ENCODE data around the gene GYS1.
"Not testable (repeated sequence)": the region's sequence is repeated elsewhere in the genome, so short reads cannot be mapped to it uniquely, and the experiment has no call there.

The GYS1 gene

DNA sequence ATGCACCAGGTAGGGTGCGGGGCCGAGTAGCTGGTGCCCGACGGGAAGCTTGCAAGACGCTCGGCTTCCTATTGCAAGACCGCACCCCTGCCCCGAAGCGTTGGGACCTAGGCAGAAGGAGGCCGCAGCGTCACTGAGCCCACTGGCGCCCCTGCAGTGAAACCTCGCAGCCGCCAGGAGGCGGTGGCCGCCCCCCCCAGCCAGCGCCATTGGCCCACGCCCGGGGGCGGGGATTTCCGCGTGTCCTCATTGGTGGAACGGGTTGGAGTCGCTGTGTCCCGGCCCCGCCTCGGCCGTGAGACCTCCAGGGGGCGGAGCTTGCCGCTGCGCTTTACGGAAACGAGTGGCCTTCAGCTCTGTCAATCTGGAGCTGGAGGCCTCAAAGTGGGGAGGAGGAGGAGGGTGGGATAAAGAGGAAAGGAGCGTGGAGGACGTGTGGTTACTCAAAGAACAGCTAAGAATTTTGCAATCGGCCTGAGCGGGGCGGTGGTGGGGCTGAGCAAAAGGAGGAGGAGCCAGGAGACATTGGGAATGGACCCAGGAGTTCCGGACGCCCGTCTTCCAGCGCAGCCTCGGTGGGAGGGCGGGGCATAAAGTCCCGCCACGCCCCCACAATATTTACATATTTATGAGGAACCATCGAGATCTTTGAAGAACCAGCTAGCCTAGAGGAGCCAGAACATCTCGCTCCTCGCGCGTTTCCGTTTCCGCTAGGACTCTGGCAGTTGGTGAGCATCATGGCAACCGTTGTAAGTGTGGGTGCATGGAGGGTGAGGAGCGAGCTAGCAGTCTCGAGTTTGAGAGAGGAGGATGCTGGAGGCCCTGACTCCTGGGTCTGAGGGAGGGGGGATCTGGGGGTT is at the start of gene GYS1, which contains the start of gene RUVBL2:
Gene GYS1, minus strand, starts transcription at position 135 of the 860 bp plus-strand sequence. CDS start 197 bp downstream, outside the sequence.
Gene RUVBL2, plus strand, starts transcription at position 713 of the 860 bp plus-strand sequence. Its CDS starts 25 bp downstream, at position 738.
- peak; percentile 99 for DNase-seq

DNA sequence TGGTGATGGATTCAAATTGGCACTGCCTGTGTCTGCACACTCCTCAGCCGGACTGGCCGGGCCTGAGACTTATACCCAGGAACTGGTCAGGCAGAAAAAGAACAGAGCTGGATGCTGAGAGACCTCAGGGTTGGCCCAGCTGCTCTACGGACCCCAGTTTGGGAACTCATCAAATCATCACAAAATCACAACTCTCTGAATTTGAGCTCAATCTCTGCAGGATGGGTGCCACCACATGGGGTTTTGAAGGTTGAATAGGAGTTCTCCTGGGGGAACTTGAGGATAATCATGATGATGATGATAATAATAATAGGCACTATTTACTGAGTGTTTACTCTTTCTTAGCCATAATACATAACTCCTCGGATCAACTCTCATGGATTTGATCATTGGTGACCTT is 49.6 kb upstream of the GYS1 start:
- not testable (repeated sequence) for DNase-seq

- DNase-seq = no peak
Measured at GRCh38 chr19:49042177-49042576, 49.1 kb upstream of the GYS1 start.

GRCh38 chr19:49039736-49040135 is 46.6 kb upstream of the GYS1 start:
- DNase-seq = not testable (repeated sequence)

DNA sequence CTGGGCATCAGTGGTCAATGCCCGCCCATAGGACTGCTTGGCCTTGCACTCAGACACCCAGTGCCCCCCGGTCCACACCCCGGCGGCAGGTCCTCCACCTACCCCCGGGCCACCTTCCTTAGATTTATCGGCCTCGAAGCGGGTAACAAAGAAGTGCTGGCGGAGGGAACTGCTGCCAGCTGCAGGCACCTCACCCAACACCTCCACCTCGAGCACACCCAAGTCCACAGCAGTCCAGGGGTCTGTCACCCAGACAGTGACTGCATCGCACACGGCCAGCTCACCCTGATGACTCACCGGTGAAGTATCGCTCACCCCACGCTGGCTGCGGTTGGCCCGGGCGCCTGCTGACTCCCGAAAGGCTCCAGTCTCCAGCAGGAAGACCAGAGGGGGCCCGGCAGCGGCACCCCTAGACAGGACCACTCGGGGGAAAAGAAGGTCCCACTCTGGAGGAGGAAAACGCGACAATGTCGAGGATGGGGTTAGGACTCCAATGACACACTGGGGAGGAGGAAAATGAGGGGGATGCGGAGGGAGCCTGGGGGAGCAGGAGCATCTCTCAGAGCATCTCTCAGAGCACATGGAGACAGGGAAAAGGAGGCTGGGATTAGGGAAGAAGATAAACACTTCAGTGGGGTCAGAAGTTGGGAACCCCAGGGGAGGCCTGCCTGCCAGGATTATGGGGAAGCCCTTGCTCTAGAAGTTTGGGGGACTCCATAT is 45.6 kb upstream of the GYS1 start:
- not testable (repeated sequence) for DNase-seq

DNA sequence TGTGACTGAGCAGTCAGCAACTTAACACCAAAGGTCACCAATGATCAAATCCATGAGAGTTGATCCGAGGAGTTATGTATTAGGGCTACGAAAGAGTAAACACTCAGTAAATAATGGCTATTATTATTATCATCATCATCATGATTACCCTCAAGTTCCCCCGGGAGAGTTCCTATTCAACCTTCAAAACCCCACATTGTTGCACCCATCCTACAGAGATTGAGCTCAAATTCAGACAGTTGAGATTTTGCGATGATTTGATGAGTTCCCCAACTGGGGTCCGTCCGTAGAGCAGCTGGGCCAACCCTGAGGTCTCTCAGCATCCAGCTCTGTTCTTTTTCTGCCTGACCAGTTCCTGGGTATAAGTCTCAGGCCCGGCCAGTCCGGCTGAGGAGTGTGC is 45.0 kb upstream of the GYS1 start:
- DNase-seq = not testable (repeated sequence)

DNA sequence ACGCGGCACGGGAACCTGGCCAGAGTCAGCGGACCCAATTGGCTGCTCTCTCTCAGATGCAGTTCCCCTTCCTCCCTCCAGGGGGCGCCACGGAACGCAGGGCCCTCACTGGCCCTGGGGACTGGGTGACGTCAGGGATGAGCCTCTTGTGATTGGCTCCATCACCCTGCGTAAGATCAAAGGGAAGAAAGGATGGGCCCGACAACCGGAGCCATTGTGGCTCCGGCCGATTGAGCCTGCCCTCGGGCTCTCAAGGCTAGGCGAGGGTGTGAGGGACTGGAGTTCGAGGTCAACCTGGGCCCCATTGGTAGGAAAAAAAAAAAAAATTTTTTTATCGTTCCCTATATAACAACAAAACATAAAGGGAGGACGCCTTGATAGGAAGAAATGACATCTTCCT is 43.7 kb upstream of the GYS1 start, which contains the start of gene CGB1:
Gene CGB1, minus strand, starts transcription at position 81 of the 400 bp plus-strand sequence. CDS start 184 bp downstream, outside the sequence.
- peak; percentile 24 for DNase-seq

DNA sequence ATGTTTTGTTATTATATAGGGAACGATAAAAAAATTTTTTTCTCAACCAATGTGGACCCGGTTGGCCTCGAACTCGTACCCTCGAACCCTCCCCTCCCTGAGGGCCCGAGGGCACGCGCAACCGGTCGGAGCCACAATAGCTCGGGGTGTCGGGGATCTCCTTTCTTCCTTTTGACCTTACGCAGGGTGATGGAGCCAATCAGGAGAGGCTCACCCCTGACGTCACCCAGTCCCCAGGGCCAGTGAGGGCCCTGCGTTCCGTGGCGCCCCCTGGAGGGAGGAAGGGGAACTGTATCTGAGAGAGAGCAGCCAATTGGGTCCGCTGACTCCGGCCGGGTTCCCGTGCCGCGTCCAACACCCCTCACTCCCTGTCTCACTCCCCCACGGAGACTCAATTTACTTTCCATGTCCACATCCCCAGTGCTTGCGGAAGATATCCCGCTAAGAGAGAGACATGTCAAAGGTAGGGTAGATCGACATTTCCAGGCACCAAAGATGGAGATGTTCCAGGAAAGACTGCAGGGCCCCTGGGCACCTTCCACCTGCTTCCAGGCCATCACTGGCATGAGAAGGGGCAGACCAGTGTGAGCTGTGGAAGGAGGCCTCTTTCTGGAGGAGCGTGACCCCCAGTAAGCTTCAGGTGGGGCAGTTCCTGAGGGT is 38.7 kb upstream of the GYS1 start, which contains the start of gene CGB2:
Gene CGB2, plus strand, starts transcription at position 249 of the 660 bp plus-strand sequence. Its CDS starts 206 bp downstream, at position 455.
- peak; percentile 43 for DNase-seq

GRCh38 chr19:49030323-49030722 is 37.2 kb upstream of the GYS1 start:
- DNase-seq = not testable (repeated sequence)

DNA sequence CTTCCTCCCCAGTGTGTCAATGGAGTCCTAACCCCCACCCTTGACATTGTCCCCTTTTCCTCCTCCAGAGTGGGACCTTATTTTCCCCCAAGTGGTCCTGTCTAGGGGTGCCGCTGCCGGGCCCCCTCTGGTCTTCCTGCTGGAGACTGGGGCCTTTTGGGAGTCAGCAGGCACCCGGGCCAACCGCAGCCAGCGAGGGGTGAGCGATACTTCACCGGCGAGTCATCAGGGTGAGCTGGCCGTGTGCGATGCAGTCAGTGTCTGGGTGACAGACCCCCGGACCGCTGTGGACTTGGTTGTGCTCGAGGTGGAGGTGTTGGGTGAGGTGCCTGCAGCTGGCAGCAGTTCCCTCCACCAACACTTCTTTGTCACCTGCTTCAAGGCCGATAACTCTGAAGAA is 36.6 kb upstream of the GYS1 start:
- DNase-seq = not testable (repeated sequence)

DNA sequence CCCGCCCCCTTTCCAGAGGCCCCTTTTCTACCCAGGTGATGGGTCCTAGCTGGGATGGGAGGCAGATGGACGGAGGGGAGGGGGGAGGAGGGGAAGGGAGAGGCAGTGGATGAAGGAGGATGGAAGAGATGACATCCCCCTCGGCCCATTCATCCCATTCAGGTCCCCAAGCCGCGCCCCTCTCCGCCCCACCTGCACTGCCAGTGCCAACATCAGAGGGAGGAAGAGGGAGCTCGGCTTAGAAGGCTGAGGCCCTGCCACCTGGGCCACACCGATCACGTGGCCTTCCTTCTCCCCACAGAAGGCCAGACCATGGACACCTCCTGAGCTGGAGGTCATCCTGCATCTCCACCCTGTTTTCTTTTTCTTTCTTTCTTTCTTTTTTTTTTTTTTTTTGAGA is 35.6 kb upstream of the GYS1 start:
- not testable (repeated sequence) for DNase-seq

DNA sequence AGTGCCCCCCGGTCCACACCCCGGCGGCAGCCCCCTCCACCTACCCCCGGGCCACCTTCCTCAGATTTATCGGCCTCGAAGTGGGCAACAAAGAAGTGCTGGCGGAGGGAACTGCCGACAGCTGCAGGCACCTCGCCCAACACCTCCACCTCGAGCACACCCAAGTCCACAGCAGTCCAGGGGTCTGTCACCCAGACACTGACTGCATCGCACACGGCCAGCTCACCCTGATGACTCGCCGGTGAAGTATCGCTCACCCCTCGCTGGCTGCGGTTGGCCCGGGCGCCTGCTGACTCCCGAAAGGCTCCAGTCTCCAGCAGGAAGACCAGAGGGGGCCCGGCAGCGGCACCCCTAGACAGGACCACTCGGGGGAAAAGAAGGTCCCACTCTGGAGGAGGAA is 32.5 kb upstream of the GYS1 start:
- DNase-seq = not testable (repeated sequence)

DNA sequence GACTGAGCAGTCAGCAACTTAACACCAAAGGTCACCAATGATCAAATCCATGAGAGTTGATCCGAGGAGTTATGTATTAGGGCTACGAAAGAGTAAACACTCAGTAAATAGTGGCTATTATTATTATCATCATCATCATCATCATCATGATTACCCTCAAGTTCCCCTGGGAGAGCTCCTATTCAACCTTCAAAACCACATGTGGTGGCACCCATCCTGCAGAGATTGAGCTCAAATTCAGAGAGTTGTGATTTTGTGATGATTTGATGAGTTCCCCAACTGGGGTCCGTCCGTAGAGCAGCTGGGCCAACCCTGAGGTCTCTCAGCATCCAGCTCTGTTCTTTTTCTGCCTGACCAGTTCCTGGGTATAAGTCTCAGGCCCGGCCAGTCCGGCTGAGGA is 32.0 kb upstream of the GYS1 start:
- DNase-seq = not testable (repeated sequence)

GRCh38 chr19:49024233-49024632 is 31.1 kb upstream of the GYS1 start, which contains the start of gene CGB3:
Gene CGB3, minus strand, starts transcription at chr19:49024333. Its CDS starts 362 bp downstream, at chr19:49023971.
- DNase-seq = not testable (repeated sequence)

GRCh38 chr19:49022116-49022515 is 29.0 kb upstream of the GYS1 start:
- DNase-seq = no peak

DNA sequence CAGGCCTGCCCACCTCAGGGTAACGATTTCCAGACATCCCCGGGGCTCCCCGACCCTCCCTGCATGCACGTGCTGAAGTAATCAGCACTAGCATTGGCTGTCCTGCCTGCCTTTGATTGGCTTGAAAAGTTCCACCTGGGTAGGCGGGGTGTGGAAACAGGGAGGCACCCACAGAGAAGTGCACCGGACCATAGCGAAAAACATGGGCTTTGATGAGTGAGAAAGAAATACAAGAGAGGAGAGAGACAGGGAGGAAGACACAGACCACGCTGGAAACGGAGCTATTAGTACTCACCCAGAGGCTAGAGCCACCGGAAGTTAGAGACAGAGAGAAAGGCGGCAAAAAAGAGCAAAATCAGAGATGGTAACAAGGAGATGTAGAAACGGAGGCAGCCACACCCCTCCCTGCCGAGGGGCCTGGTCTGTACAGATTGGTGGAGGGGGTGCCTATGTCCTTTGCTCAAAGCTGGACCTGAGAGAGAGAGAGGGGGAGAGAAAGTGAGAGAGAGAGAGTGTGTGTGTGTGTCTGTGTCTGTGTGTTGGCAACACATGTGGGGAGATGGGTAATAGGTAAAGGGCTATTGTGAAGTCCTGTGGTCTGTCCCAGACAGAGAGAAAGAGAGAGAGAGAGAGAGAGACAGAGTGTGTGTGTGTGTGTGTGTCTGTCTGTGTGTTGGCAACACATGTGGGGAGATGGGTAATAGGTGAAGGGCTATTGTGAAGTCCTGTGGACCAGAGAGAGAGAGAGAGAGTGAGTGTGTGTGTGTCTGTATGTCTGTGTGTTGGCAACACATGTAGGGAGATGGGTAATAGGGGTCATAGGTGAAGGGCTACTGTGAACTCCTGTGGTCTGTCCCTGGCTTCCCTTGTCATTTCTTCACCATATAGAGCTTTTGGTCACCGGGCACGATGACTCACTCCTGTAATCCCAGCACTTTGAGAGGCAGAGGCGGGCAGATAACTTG is 28.1 kb upstream of the GYS1 start:
- no peak for DNase-seq

GRCh38 chr19:49020342-49020741 is 27.2 kb upstream of the GYS1 start:
- DNase-seq = no peak

GRCh38 chr19:49019242-49019932 is 26.3 kb upstream of the GYS1 start:
- peak; percentile 62 for DNase-seq

GRCh38 chr19:49018388-49019241 is 25.5 kb upstream of the GYS1 start:
- DNase-seq = not testable (repeated sequence)
